ENCODE data around the gene CAMK2D.

CAMK2D gene

DNA sequence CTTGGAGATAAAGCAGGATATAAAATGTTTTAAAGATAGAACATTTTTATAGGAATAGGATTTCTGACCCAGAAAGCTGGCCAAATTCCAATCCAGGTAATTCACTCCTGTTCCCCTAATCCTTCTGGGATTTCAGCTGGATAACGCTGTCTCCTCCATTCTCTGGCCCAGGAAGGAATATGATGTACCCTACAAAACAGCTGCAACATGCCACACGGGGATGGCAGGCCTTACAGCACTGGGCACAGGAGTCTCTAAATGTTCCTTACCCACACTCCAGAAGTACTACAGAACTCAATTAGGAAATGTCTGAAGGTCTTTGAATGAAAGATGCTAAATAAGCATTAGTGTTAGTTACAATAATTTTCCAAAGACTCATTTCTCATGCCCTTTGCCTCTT is 15.8 kb downstream of the CAMK2D start (continued):
- TF ChIP-seq, protein P1, sequence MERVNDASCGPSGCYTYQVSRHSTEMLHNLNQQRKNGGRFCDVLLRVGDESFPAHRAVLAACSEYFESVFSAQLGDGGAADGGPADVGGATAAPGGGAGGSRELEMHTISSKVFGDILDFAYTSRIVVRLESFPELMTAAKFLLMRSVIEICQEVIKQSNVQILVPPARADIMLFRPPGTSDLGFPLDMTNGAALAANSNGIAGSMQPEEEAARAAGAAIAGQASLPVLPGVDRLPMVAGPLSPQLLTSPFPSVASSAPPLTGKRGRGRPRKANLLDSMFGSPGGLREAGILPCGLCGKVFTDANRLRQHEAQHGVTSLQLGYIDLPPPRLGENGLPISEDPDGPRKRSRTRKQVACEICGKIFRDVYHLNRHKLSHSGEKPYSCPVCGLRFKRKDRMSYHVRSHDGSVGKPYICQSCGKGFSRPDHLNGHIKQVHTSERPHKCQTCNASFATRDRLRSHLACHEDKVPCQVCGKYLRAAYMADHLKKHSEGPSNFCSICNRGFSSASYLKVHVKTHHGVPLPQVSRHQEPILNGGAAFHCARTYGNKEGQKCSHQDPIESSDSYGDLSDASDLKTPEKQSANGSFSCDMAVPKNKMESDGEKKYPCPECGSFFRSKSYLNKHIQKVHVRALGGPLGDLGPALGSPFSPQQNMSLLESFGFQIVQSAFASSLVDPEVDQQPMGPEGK (CRISPR knock-in tag; IDR thresholded peaks at IDR 0.05; ENCODE audit: borderline replicate concordance) = no peak
- no peak for TF ChIP-seq RARB (CRISPR knock-in tag; IDR thresholded peaks at IDR 0.05)

DNA sequence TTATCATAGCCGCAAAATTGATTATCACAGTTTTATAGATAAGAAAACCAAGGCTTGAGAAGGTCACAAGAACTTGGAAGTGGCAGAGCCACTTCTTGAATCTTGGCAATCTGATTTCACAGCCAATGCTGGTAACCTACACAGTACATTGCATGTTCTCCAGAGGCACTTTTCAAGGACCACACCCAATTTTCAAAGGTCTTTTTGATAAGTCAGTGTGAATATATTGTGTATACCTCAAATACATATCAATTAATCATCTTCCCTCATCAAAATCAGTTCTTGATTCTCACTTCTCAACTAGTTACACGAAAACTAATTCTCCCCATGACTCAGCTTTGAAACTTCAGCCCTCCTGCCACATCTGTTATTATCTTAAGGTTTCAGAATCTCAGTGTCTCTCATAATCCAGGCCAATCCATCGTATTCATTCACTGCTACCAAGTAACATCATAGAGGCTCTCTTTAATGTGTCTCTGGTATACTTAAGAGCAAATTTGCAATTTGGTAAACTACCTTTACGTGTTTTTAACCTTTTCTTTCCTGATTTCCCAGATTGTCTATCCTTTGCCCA is 16.8 kb downstream of the CAMK2D start:
- no peak for TF ChIP-seq CSDC2 (CRISPR knock-in tag; IDR thresholded peaks at IDR 0.05)
- TF ChIP-seq SNAI2 (CRISPR knock-in tag; IDR thresholded peaks at IDR 0.05) = no peak
- no peak for TF ChIP-seq TOX (CRISPR knock-in tag; IDR thresholded peaks at IDR 0.05; ENCODE audit: borderline replicate concordance)
- TF ChIP-seq ZNF8 (CRISPR knock-in tag; IDR thresholded peaks at IDR 0.05) = no peak
- TF ChIP-seq PPARA (CRISPR knock-in tag; IDR thresholded peaks at IDR 0.05; ENCODE audit: borderline replicate concordance) = no peak
- TF ChIP-seq ISL1 (CRISPR knock-in tag; IDR thresholded peaks at IDR 0.05) = no peak
- no peak for ATAC-seq

DNA sequence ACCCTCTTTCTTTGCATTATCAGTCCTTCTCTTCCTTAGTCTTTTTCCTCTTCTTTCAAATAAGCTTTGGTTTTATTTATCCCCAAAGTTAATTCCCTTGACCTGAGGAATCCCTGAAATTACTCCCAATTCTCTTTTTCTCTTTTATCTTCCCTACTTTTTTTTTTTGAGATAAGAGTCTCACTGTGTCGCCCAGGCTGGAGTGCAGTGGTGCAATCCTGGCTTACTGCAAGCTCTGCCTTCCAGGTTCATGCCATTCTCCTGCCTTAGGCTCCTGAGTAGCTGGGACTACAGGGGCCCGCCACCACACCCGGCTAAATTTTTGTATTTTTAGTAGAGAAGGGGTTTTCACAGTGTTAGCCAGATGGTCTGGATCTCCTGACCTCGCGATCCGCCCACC is 17.8 kb downstream of the CAMK2D start:
- ATAC-seq = no peak
- TF ChIP-seq BACH2 (CRISPR knock-in tag; IDR thresholded peaks at IDR 0.05; ENCODE audit: borderline replicate concordance) (no peak), ARNTL (CRISPR knock-in tag; IDR thresholded peaks at IDR 0.05; ENCODE audit: borderline replicate concordance, low read depth) (no peak), PPARA (CRISPR knock-in tag; IDR thresholded peaks at IDR 0.05; ENCODE audit: borderline replicate concordance) (no peak), SNAI2 (CRISPR knock-in tag; IDR thresholded peaks at IDR 0.05) (no peak), ZC3H10 (CRISPR knock-in tag; IDR thresholded peaks at IDR 0.05) (no peak), ZNF565 (CRISPR knock-in tag; conservative IDR thresholded peaks at IDR 0.05; ENCODE audit: low read depth) (no peak)
- TF ChIP-seq, protein P2, sequence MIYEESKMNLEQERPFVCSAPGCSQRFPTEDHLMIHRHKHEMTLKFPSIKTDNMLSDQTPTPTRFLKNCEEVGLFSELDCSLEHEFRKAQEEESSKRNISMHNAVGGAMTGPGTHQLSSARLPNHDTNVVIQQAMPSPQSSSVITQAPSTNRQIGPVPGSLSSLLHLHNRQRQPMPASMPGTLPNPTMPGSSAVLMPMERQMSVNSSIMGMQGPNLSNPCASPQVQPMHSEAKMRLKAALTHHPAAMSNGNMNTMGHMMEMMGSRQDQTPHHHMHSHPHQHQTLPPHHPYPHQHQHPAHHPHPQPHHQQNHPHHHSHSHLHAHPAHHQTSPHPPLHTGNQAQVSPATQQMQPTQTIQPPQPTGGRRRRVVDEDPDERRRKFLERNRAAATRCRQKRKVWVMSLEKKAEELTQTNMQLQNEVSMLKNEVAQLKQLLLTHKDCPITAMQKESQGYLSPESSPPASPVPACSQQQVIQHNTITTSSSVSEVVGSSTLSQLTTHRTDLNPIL (CRISPR knock-in tag; IDR thresholded peaks at IDR 0.05; ENCODE audit: low read depth) = no peak

DNA sequence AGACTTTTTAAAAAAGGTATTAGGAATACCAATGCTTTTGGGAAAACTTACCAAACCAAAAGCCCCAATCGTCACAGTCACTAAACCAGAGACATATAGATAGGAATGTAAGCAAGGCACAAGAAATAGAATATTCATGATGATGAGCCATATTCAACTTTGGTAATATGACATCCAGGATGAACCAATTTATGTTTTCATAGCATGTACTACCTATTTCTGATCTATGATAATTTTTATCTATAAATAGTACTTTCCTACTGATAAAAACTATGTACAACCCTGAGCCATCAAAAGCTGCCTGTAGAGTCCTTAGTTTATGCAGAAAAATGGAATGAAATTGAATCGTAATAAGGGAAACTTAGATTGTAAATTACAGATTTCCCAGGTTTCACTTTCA is 18.9 kb downstream of the CAMK2D start:
- TF ChIP-seq ZNF565 (CRISPR knock-in tag; conservative IDR thresholded peaks at IDR 0.05; ENCODE audit: low read depth) (no peak), ZNF70 (CRISPR knock-in tag; IDR thresholded peaks at IDR 0.05) (no peak), ZFP30 (CRISPR knock-in tag; IDR thresholded peaks at IDR 0.05) (no peak), ZNF8 (CRISPR knock-in tag; IDR thresholded peaks at IDR 0.05) (no peak), BACH2 (CRISPR knock-in tag; IDR thresholded peaks at IDR 0.05; ENCODE audit: borderline replicate concordance) (no peak), RARB (CRISPR knock-in tag; IDR thresholded peaks at IDR 0.05) (no peak), GLIS3 (CRISPR knock-in tag; IDR thresholded peaks at IDR 0.05) (no peak), ARNTL (CRISPR knock-in tag; IDR thresholded peaks at IDR 0.05; ENCODE audit: borderline replicate concordance, low read depth) (no peak), ZFP3 (CRISPR knock-in tag; IDR thresholded peaks at IDR 0.05) (no peak)
- TF ChIP-seq, protein P2 (CRISPR knock-in tag; IDR thresholded peaks at IDR 0.05; ENCODE audit: low read depth) = no peak
- TF ChIP-seq, protein P3, sequence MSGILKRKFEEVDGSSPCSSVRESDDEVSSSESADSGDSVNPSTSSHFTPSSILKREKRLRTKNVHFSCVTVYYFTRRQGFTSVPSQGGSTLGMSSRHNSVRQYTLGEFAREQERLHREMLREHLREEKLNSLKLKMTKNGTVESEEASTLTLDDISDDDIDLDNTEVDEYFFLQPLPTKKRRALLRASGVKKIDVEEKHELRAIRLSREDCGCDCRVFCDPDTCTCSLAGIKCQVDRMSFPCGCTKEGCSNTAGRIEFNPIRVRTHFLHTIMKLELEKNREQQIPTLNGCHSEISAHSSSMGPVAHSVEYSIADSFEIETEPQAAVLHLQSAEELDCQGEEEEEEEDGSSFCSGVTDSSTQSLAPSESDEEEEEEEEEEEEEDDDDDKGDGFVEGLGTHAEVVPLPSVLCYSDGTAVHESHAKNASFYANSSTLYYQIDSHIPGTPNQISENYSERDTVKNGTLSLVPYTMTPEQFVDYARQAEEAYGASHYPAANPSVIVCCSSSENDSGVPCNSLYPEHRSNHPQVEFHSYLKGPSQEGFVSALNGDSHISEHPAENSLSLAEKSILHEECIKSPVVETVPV (CRISPR knock-in tag; IDR thresholded peaks at IDR 0.05) = no peak
- TF ChIP-seq, protein P4, sequence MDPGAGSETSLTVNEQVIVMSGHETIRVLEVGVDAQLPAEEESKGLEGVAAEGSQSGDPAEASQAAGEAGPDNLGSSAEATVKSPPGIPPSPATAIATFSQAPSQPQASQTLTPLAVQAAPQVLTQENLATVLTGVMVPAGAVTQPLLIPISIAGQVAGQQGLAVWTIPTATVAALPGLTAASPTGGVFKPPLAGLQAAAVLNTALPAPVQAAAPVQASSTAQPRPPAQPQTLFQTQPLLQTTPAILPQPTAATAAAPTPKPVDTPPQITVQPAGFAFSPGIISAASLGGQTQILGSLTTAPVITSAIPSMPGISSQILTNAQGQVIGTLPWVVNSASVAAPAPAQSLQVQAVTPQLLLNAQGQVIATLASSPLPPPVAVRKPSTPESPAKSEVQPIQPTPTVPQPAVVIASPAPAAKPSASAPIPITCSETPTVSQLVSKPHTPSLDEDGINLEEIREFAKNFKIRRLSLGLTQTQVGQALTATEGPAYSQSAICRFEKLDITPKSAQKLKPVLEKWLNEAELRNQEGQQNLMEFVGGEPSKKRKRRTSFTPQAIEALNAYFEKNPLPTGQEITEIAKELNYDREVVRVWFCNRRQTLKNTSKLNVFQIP (CRISPR knock-in tag; IDR thresholded peaks at IDR 0.05; ENCODE audit: borderline replicate concordance, low read depth) = no peak
- TF ChIP-seq, protein P5, sequence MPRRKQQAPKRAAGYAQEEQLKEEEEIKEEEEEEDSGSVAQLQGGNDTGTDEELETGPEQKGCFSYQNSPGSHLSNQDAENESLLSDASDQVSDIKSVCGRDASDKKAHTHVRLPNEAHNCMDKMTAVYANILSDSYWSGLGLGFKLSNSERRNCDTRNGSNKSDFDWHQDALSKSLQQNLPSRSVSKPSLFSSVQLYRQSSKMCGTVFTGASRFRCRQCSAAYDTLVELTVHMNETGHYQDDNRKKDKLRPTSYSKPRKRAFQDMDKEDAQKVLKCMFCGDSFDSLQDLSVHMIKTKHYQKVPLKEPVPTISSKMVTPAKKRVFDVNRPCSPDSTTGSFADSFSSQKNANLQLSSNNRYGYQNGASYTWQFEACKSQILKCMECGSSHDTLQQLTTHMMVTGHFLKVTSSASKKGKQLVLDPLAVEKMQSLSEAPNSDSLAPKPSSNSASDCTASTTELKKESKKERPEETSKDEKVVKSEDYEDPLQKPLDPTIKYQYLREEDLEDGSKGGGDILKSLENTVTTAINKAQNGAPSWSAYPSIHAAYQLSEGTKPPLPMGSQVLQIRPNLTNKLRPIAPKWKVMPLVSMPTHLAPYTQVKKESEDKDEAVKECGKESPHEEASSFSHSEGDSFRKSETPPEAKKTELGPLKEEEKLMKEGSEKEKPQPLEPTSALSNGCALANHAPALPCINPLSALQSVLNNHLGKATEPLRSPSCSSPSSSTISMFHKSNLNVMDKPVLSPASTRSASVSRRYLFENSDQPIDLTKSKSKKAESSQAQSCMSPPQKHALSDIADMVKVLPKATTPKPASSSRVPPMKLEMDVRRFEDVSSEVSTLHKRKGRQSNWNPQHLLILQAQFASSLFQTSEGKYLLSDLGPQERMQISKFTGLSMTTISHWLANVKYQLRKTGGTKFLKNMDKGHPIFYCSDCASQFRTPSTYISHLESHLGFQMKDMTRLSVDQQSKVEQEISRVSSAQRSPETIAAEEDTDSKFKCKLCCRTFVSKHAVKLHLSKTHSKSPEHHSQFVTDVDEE (CRISPR knock-in tag; IDR thresholded peaks at IDR 0.05) = no peak
- ATAC-seq = no peak
